Stimulated activated CD8-positive, alpha-beta memory T cell treated with anti-CD3 and anti-CD28 coated beads, Interleukin-15, amount 100 ng/mL, for 48 hours (primary cell): ENCODE data around the gene SMU1.
A peak's percentile ranks its signal among the peaks of the same experiment; 100 is the strongest.
"Not testable (repeated sequence)": the region's sequence is repeated elsewhere in the genome, so short reads cannot be mapped to it uniquely, and the experiment has no call there.

Experiments
- DNase-seq, 2 donors: peaks; one replicate each; pipeline ENCODE4 v3.0.0-alpha.2; 2020; ENCODE audit warnings: low read depth in 2 of 2

The SMU1 gene

GRCh38 chr9:33105959-33106358 is 29.5 kb upstream of the SMU1 start:
- no peak for DNase-seq

- DNase-seq: no peak
These were observed 29.0 kb upstream of the SMU1 start for GRCh38 chr9:33105504-33105903.

GRCh38 chr9:33104401-33104800 is 27.9 kb upstream of the SMU1 start:
- no peak for DNase-seq

GRCh38 chr9:33103501-33104281 is 27.2 kb upstream of the SMU1 start:
- no peak for DNase-seq

GRCh38 chr9:33102551-33103210 is 26.2 kb upstream of the SMU1 start:
- no peak for DNase-seq

GRCh38 chr9:33101104-33101951 is 24.9 kb upstream of the SMU1 start:
- DNase-seq: no peak

GRCh38 chr9:33099754-33100153 is 23.3 kb upstream of the SMU1 start:
- DNase-seq: no peak

GRCh38 chr9:33097192-33097591 is 20.7 kb upstream of the SMU1 start:
- no peak for DNase-seq

GRCh38 chr9:33092634-33093033 is 16.2 kb upstream of the SMU1 start:
- DNase-seq: no peak

GRCh38 chr9:33085672-33086071 is 9.2 kb upstream of the SMU1 start:
- DNase-seq: not testable (repeated sequence)

GRCh38 chr9:33082538-33083326 is 6.3 kb upstream of the SMU1 start:
- DNase-seq: no peak

GRCh38 chr9:33082128-33082527 is 5.7 kb upstream of the SMU1 start:
- DNase-seq: no peak

- peak; percentile 28 to 39 for DNase-seq
These were observed 4.8 kb upstream of the SMU1 start for GRCh38 chr9:33081128-33081851.

- no peak for DNase-seq
These were observed 4.1 kb upstream of the SMU1 start for GRCh38 chr9:33080534-33080933.

GRCh38 chr9:33068991-33069390 is 7.5 kb downstream of the SMU1 start:
- DNase-seq: no peak

GRCh38 chr9:33065157-33066076 is 11.1 kb downstream of the SMU1 start:
- no peak for DNase-seq

GRCh38 chr9:33051144-33051543 is 25.3 kb downstream of the SMU1 start:
- no peak for DNase-seq

GRCh38 chr9:33049680-33050361 is 26.7 kb downstream of the SMU1 start:
- DNase-seq: no peak

- DNase-seq: no peak
These were observed 28.4 kb downstream of the SMU1 start for GRCh38 chr9:33048054-33048465.
